ENCODE data around the gene FEM1B.

DNA sequence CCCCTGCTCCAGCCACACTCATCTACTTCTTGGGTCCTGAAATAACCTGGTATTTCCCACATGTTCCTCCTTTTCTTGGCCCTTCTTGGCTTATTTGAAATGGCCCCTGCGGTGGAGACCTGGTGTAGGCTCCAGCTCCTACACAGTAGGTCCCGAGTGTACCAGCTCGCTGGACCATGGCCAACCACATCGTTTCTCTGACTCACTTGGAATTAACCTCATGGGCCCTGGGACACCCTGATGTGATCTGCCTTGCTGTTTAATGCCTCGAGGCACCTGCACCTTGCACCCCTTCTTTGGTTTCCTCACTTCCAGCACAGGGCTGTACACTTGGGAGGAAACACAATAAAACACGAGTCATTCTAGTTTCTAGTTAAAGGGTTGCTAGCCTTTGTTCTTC is 60.3 kb downstream of the FEM1B start:
- TF ChIP-seq, protein P1, sequence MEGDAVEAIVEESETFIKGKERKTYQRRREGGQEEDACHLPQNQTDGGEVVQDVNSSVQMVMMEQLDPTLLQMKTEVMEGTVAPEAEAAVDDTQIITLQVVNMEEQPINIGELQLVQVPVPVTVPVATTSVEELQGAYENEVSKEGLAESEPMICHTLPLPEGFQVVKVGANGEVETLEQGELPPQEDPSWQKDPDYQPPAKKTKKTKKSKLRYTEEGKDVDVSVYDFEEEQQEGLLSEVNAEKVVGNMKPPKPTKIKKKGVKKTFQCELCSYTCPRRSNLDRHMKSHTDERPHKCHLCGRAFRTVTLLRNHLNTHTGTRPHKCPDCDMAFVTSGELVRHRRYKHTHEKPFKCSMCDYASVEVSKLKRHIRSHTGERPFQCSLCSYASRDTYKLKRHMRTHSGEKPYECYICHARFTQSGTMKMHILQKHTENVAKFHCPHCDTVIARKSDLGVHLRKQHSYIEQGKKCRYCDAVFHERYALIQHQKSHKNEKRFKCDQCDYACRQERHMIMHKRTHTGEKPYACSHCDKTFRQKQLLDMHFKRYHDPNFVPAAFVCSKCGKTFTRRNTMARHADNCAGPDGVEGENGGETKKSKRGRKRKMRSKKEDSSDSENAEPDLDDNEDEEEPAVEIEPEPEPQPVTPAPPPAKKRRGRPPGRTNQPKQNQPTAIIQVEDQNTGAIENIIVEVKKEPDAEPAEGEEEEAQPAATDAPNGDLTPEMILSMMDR (tag by site-specific recombination; IDR thresholded peaks at IDR 0.05): no peak
- TF ChIP-seq, protein P2, sequence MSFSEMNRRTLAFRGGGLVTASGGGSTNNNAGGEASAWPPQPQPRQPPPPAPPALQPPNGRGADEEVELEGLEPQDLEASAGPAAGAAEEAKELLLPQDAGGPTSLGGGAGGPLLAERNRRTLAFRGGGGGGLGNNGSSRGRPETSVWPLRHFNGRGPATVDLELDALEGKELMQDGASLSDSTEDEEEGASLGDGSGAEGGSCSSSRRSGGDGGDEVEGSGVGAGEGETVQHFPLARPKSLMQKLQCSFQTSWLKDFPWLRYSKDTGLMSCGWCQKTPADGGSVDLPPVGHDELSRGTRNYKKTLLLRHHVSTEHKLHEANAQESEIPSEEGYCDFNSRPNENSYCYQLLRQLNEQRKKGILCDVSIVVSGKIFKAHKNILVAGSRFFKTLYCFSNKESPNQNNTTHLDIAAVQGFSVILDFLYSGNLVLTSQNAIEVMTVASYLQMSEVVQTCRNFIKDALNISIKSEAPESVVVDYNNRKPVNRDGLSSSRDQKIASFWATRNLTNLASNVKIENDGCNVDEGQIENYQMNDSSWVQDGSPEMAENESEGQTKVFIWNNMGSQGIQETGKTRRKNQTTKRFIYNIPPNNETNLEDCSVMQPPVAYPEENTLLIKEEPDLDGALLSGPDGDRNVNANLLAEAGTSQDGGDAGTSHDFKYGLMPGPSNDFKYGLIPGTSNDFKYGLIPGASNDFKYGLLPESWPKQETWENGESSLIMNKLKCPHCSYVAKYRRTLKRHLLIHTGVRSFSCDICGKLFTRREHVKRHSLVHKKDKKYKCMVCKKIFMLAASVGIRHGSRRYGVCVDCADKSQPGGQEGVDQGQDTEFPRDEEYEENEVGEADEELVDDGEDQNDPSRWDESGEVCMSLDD (tag by site-specific recombination; IDR thresholded peaks at IDR 0.05): no peak
- TF ChIP-seq, protein P3, sequence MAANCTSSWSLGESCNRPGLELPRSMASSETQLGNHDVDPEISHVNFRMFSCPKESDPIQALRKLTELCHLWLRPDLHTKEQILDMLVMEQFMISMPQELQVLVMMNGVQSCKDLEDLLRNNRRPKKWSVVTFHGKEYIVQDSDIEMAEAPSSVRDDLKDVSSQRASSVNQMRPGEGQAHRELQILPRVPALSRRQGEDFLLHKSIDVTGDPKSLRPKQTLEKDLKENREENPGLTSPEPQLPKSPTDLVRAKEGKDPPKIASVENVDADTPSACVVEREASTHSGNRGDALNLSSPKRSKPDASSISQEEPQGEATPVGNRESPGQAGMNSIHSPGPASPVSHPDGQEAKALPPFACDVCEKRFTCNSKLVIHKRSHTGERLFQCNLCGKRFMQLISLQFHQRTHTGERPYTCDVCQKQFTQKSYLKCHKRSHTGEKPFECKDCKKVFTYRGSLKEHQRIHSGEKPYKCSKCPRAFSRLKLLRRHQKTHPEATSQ (tag by site-specific recombination; IDR thresholded peaks at IDR 0.05): no peak
- no peak for TF ChIP-seq ZNF596 (tag by site-specific recombination; IDR thresholded peaks at IDR 0.05)
- TF ChIP-seq YY1 (tag by site-specific recombination; IDR thresholded peaks at IDR 0.05): no peak
